ENCODE results near the gene ETS1.

Gene ETS1

GRCh38 chr11:128544471-128545051, 42.8 kb downstream of the ETS1 start:
- peak; percentile 95 for TF ChIP-seq SIN3A (IDR thresholded peaks at IDR 0.05; ENCODE audit: borderline replicate concordance, insufficient read depth, low read length)
- no peak for TF ChIP-seq FOXP2 (optimal IDR thresholded peaks at IDR 0.05; ENCODE audit: borderline replicate concordance, extremely low read depth, extremely low read length, insufficient read depth)
- peak; percentile 68 for TF ChIP-seq POLR2AphosphoS5 (IDR thresholded peaks at IDR 0.05; ENCODE audit: low read depth, low read length)
- 0 out of 4 replicates have a peak, but pooled peaks of 1 of the 2 experiments have one; percentile 45 for TF ChIP-seq REST (IDR thresholded peaks at IDR 0.05; ENCODE audit: insufficient read depth in 1 of 2, low read depth in 2 of 2, low read length in 2 of 2)
- peak; percentile 45; the same call in 1 of the 2 replicates for TF ChIP-seq TAF1 (IDR thresholded peaks at IDR 0.05; ENCODE audit: borderline replicate concordance, insufficient read depth, low read length)

GRCh38 chr11:128540469-128540868, 46.9 kb downstream of the ETS1 start:
- TF ChIP-seq REST (IDR thresholded peaks at IDR 0.05; ENCODE audit: insufficient read depth in 1 of 2, low read depth in 2 of 2, low read length in 2 of 2) (no peak), FOXP2 (optimal IDR thresholded peaks at IDR 0.05; ENCODE audit: borderline replicate concordance, extremely low read depth, extremely low read length, insufficient read depth) (no peak), SIN3A (IDR thresholded peaks at IDR 0.05; ENCODE audit: borderline replicate concordance, insufficient read depth, low read length) (no peak), TAF1 (IDR thresholded peaks at IDR 0.05; ENCODE audit: borderline replicate concordance, insufficient read depth, low read length) (no peak), POLR2AphosphoS5 (IDR thresholded peaks at IDR 0.05; ENCODE audit: low read depth, low read length) (no peak)

GRCh38 chr11:128536506-128536905, 50.9 kb downstream of the ETS1 start:
- TF ChIP-seq POLR2AphosphoS5 (IDR thresholded peaks at IDR 0.05; ENCODE audit: low read depth, low read length) = no peak
- TF ChIP-seq SIN3A (IDR thresholded peaks at IDR 0.05; ENCODE audit: borderline replicate concordance, insufficient read depth, low read length) = no peak
- TF ChIP-seq REST (IDR thresholded peaks at IDR 0.05; ENCODE audit: insufficient read depth in 1 of 2, low read depth in 2 of 2, low read length in 2 of 2) = no peak
- TF ChIP-seq FOXP2 (optimal IDR thresholded peaks at IDR 0.05; ENCODE audit: borderline replicate concordance, extremely low read depth, extremely low read length, insufficient read depth) = no peak
- no peak for TF ChIP-seq TAF1 (IDR thresholded peaks at IDR 0.05; ENCODE audit: borderline replicate concordance, insufficient read depth, low read length)

- TF ChIP-seq TAF1 (IDR thresholded peaks at IDR 0.05; ENCODE audit: borderline replicate concordance, insufficient read depth, low read length) (no peak), SIN3A (IDR thresholded peaks at IDR 0.05; ENCODE audit: borderline replicate concordance, insufficient read depth, low read length) (no peak), POLR2AphosphoS5 (IDR thresholded peaks at IDR 0.05; ENCODE audit: low read depth, low read length) (no peak), FOXP2 (optimal IDR thresholded peaks at IDR 0.05; ENCODE audit: borderline replicate concordance, extremely low read depth, extremely low read length, insufficient read depth) (no peak), REST (IDR thresholded peaks at IDR 0.05; ENCODE audit: insufficient read depth in 1 of 2, low read depth in 2 of 2, low read length in 2 of 2) (no peak)
Measured at GRCh38 chr11:128535468-128536457, 51.6 kb downstream of the ETS1 start.
